Activated CD8-positive, alpha-beta memory T cell treated with anti-CD3 and anti-CD28 coated beads, Interleukin-2, amount 50 U/mL, for 4 hours (primary cell): ENCODE results near the gene KCNMA1.

Experiments
- DNase-seq: peaks from one replicate; pipeline ENCODE4 v3.0.0-alpha.2; 2020

The KCNMA1 gene

GRCh38 chr10:77474939-77475338 lies 162.7 kb downstream of the KCNMA1 start:
- DNase-seq, result no peak

GRCh38 chr10:77474386-77474785 lies 163.2 kb downstream of the KCNMA1 start:
- no peak for DNase-seq

- DNase-seq, result no peak
Measured at GRCh38 chr10:77472146-77472545, 165.5 kb downstream of the KCNMA1 start.

GRCh38 chr10:77471069-77471536 lies 166.5 kb downstream of the KCNMA1 start:
- DNase-seq, result no peak

GRCh38 chr10:77467422-77467963 lies 170.1 kb downstream of the KCNMA1 start:
- no peak for DNase-seq

- DNase-seq, result no peak
Measured at GRCh38 chr10:77463967-77464745, 173.5 kb downstream of the KCNMA1 start.

- DNase-seq, result no peak
Measured at GRCh38 chr10:77463499-77463898, 174.1 kb downstream of the KCNMA1 start.

GRCh38 chr10:77461636-77462296 lies 175.8 kb downstream of the KCNMA1 start:
- no peak for DNase-seq

- DNase-seq, result no peak
Measured at GRCh38 chr10:77459905-77460304, 177.7 kb downstream of the KCNMA1 start.

- DNase-seq, result no peak
Measured at GRCh38 chr10:77458986-77459590, 178.5 kb downstream of the KCNMA1 start.

- DNase-seq, result no peak
Measured at GRCh38 chr10:77457721-77458120, 179.9 kb downstream of the KCNMA1 start.

GRCh38 chr10:77457266-77457665 lies 180.3 kb downstream of the KCNMA1 start:
- no peak for DNase-seq

GRCh38 chr10:77456414-77456813 lies 181.2 kb downstream of the KCNMA1 start:
- no peak for DNase-seq

GRCh38 chr10:77455561-77455960 lies 182.0 kb downstream of the KCNMA1 start:
- no peak for DNase-seq

- no peak for DNase-seq
Measured at GRCh38 chr10:77452952-77453564, 184.6 kb downstream of the KCNMA1 start.

- no peak for DNase-seq
Measured at GRCh38 chr10:77451886-77452285, 185.7 kb downstream of the KCNMA1 start.

GRCh38 chr10:77448226-77448625 lies 189.4 kb downstream of the KCNMA1 start:
- DNase-seq, result no peak

GRCh38 chr10:77446700-77447099 lies 190.9 kb downstream of the KCNMA1 start:
- DNase-seq, result no peak

- DNase-seq, result no peak
Measured at GRCh38 chr10:77445547-77445946, 192.1 kb downstream of the KCNMA1 start.

GRCh38 chr10:77444041-77444440 lies 193.6 kb downstream of the KCNMA1 start:
- no peak for DNase-seq

GRCh38 chr10:77442699-77443189 lies 194.9 kb downstream of the KCNMA1 start:
- DNase-seq, result no peak

GRCh38 chr10:77441353-77442166 lies 196.0 kb downstream of the KCNMA1 start:
- no peak for DNase-seq
